ENCODE data around the gene ME2.
"Not testable (repeated sequence)": the region's sequence is repeated elsewhere in the genome, so short reads cannot be mapped to it uniquely, and the experiment has no call there.

ME2 gene

GRCh38 chr18:50847192-50847591 lies 31.7 kb upstream of the ME2 start:
- WGBS = 94% methylated on average over 4 of the region's 4 CpGs
- H3K4me1 ChIP-seq (ENCODE audit: insufficient read depth, low read length) = no peaks in the 10 kb centered on the region
- no peaks in the 10 kb centered on the region for H3K36me3 ChIP-seq (ENCODE audit: insufficient read depth, low read length)
- H3K27me3 ChIP-seq (ENCODE audit: insufficient read depth, low read length) = no peaks in the 10 kb centered on the region
- no peak overlapping the region for H3K4me3 ChIP-seq (ENCODE audit: low read length)
- H3K9me3 ChIP-seq (ENCODE audit: insufficient read depth, low read depth, low read length) = no peaks in the 10 kb centered on the region
- H3K9ac ChIP-seq (ENCODE audit: low read depth, low read length) = no peak overlapping the region
- H3K27ac ChIP-seq (ENCODE audit: low read depth, low read length) = no peak overlapping the region

- Histone ChIP-seq H3K9me3 (ENCODE audit: insufficient read depth, low read depth, low read length) (no peaks in the 10 kb centered on the region), H3K36me3 (ENCODE audit: insufficient read depth, low read length) (no peaks in the 10 kb centered on the region), H3K27me3 (ENCODE audit: insufficient read depth, low read length) (no peaks in the 10 kb centered on the region)
Measured at GRCh38 chr18:50848061-50848551, 30.8 kb upstream of the ME2 start.

GRCh38 chr18:50848991-50849390 lies 29.9 kb upstream of the ME2 start:
- 93% methylated on average over 1 of the region's 1 CpG for WGBS
- Histone ChIP-seq H3K9me3 (ENCODE audit: insufficient read depth, low read depth, low read length) (no peaks in the 10 kb centered on the region), H3K27me3 (ENCODE audit: insufficient read depth, low read length) (no peaks in the 10 kb centered on the region), H3K36me3 (ENCODE audit: insufficient read depth, low read length) (no peaks in the 10 kb centered on the region), H3K4me1 (ENCODE audit: insufficient read depth, low read length) (no peaks in the 10 kb centered on the region), H3K27ac (ENCODE audit: low read depth, low read length) (no peak overlapping the region), H3K9ac (ENCODE audit: low read depth, low read length) (no peak overlapping the region), H3K4me3 (ENCODE audit: low read length) (no peak overlapping the region)

More at GRCh38 chr18:50848061-50848551, 30.8 kb upstream of the ME2 start:
- Histone ChIP-seq H3K27ac (ENCODE audit: low read depth, low read length) (no peak overlapping the region), H3K9ac (ENCODE audit: low read depth, low read length) (no peak overlapping the region), H3K4me1 (ENCODE audit: insufficient read depth, low read length) (no peaks in the 10 kb centered on the region), H3K4me3 (ENCODE audit: low read length) (no peak overlapping the region)
- WGBS = 93% methylated on average over 7 of the region's 7 CpGs

GRCh38 chr18:50849419-50849821 lies 29.5 kb upstream of the ME2 start:
- no peaks in the 10 kb centered on the region for H3K27me3 ChIP-seq (ENCODE audit: insufficient read depth, low read length)
- no CpG with 5 or more reads among the region's 3 CpGs for WGBS
- H3K4me3 ChIP-seq (ENCODE audit: low read length) = no peak overlapping the region
- no peaks in the 10 kb centered on the region for H3K36me3 ChIP-seq (ENCODE audit: insufficient read depth, low read length)
- H3K27ac ChIP-seq (ENCODE audit: low read depth, low read length) = no peak overlapping the region
- no peaks in the 10 kb centered on the region for H3K9me3 ChIP-seq (ENCODE audit: insufficient read depth, low read depth, low read length)
- H3K4me1 ChIP-seq (ENCODE audit: insufficient read depth, low read length) = 0 out of 2 replicates have a peak, but pooled peaks cover 4% of the 10 kb centered on the region
- H3K9ac ChIP-seq (ENCODE audit: low read depth, low read length) = no peak overlapping the region

GRCh38 chr18:50850307-50851065 lies 28.4 kb upstream of the ME2 start:
- no peaks in the 10 kb centered on the region for H3K36me3 ChIP-seq (ENCODE audit: insufficient read depth, low read length)
- no peak overlapping the region for H3K4me3 ChIP-seq (ENCODE audit: low read length)
- no peaks in the 10 kb centered on the region for H3K9me3 ChIP-seq (ENCODE audit: insufficient read depth, low read depth, low read length)
- no peak overlapping the region for H3K9ac ChIP-seq (ENCODE audit: low read depth, low read length)
- no peaks in the 10 kb centered on the region for H3K27me3 ChIP-seq (ENCODE audit: insufficient read depth, low read length)
- 0 out of 2 replicates have a peak, but pooled peaks cover 4% of the 10 kb centered on the region for H3K4me1 ChIP-seq (ENCODE audit: insufficient read depth, low read length)
- H3K27ac ChIP-seq (ENCODE audit: low read depth, low read length) = no peak overlapping the region
- WGBS = 94% methylated on average over 4 of the region's 5 CpGs

- no peak overlapping the region for H3K4me3 ChIP-seq (ENCODE audit: low read length)
- no peaks in the 10 kb centered on the region for H3K36me3 ChIP-seq (ENCODE audit: insufficient read depth, low read length)
- H3K9me3 ChIP-seq (ENCODE audit: insufficient read depth, low read depth, low read length) = no peaks in the 10 kb centered on the region
- H3K9ac ChIP-seq (ENCODE audit: low read depth, low read length) = no peak overlapping the region
- H3K4me1 ChIP-seq (ENCODE audit: insufficient read depth, low read length) = 0 out of 2 replicates have a peak, but pooled peaks cover 4% of the 10 kb centered on the region
- 82% methylated on average over 6 of the region's 6 CpGs for WGBS
- H3K27ac ChIP-seq (ENCODE audit: low read depth, low read length) = no peak overlapping the region
- H3K27me3 ChIP-seq (ENCODE audit: insufficient read depth, low read length) = no peaks in the 10 kb centered on the region
Measured at GRCh38 chr18:50853863-50854271, 25.1 kb upstream of the ME2 start.

- Histone ChIP-seq H3K27me3 (ENCODE audit: insufficient read depth, low read length) (no peaks in the 10 kb centered on the region), H3K27ac (ENCODE audit: low read depth, low read length) (no peak overlapping the region), H3K9me3 (ENCODE audit: insufficient read depth, low read depth, low read length) (no peaks in the 10 kb centered on the region), H3K4me3 (ENCODE audit: low read length) (no peak overlapping the region), H3K9ac (ENCODE audit: low read depth, low read length) (no peak overlapping the region), H3K4me1 (ENCODE audit: insufficient read depth, low read length) (0 out of 2 replicates have a peak, but pooled peaks cover 4% of the 10 kb centered on the region), H3K36me3 (ENCODE audit: insufficient read depth, low read length) (no peaks in the 10 kb centered on the region)
- 94% methylated on average over 13 of the region's 13 CpGs for WGBS
Measured at GRCh38 chr18:50855976-50856757, 22.8 kb upstream of the ME2 start.

GRCh38 chr18:50857166-50857565 lies 21.8 kb upstream of the ME2 start:
- H3K36me3 ChIP-seq (ENCODE audit: insufficient read depth, low read length); H3K27ac ChIP-seq (ENCODE audit: low read depth, low read length); H3K4me3 ChIP-seq (ENCODE audit: low read length); H3K9ac ChIP-seq (ENCODE audit: low read depth, low read length); H3K4me1 ChIP-seq (ENCODE audit: insufficient read depth, low read length); H3K27me3 ChIP-seq (ENCODE audit: insufficient read depth, low read length); H3K9me3 ChIP-seq (ENCODE audit: insufficient read depth, low read depth, low read length): not testable (repeated sequence)
- 78% methylated on average over 5 of the region's 5 CpGs for WGBS

- Histone ChIP-seq H3K9me3 (ENCODE audit: insufficient read depth, low read depth, low read length) (no peaks in the 10 kb centered on the region), H3K27me3 (ENCODE audit: insufficient read depth, low read length) (no peaks in the 10 kb centered on the region), H3K4me1 (ENCODE audit: insufficient read depth, low read length) (0 out of 2 replicates have a peak, but pooled peaks cover 4% of the 10 kb centered on the region), H3K27ac (ENCODE audit: low read depth, low read length) (no peak overlapping the region), H3K4me3 (ENCODE audit: low read length) (no peak overlapping the region), H3K36me3 (ENCODE audit: insufficient read depth, low read length) (no peaks in the 10 kb centered on the region), H3K9ac (ENCODE audit: low read depth, low read length) (no peak overlapping the region)
- WGBS = 88% methylated on average over 3 of the region's 3 CpGs
Measured at GRCh38 chr18:50857694-50858093, 21.2 kb upstream of the ME2 start.

- Histone ChIP-seq H3K27ac (ENCODE audit: low read depth, low read length) (no peak overlapping the region), H3K27me3 (ENCODE audit: insufficient read depth, low read length) (no peaks in the 10 kb centered on the region), H3K36me3 (ENCODE audit: insufficient read depth, low read length) (no peaks in the 10 kb centered on the region), H3K9me3 (ENCODE audit: insufficient read depth, low read depth, low read length) (no peaks in the 10 kb centered on the region), H3K4me3 (ENCODE audit: low read length) (no peak overlapping the region), H3K9ac (ENCODE audit: low read depth, low read length) (no peak overlapping the region), H3K4me1 (ENCODE audit: insufficient read depth, low read length) (no peaks in the 10 kb centered on the region)
Measured at GRCh38 chr18:50859793-50860555, 18.9 kb upstream of the ME2 start.

GRCh38 chr18:50861617-50862016 lies 17.3 kb upstream of the ME2 start:
- Histone ChIP-seq H3K9me3 (ENCODE audit: insufficient read depth, low read depth, low read length) (no peaks in the 10 kb centered on the region), H3K4me1 (ENCODE audit: insufficient read depth, low read length) (no peaks in the 10 kb centered on the region), H3K9ac (ENCODE audit: low read depth, low read length) (no peak overlapping the region), H3K36me3 (ENCODE audit: insufficient read depth, low read length) (no peaks in the 10 kb centered on the region), H3K27ac (ENCODE audit: low read depth, low read length) (no peak overlapping the region), H3K27me3 (ENCODE audit: insufficient read depth, low read length) (no peaks in the 10 kb centered on the region), H3K4me3 (ENCODE audit: low read length) (no peak overlapping the region)
- WGBS = 86% methylated on average over 1 of the region's 1 CpG
